ENCODE data around the gene TBX19.

TBX19 gene

DNA sequence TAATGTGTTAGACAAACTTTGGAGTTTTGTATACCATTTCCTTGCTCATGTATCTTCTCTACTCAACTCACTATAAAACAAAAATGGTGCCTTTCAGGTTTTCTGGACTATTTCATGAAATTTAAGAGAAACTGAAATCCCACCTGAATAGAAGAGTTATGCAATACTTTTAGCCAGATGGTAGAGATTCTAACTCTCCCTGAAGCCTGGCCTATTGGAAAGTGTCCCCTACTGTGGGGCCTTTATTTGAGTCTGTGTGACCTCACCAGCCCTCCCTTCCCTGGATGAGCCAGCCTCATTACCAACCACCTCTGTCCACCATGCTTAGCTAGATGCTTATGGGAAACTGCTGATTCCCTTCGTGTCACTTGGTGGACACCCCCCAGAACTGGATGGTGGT, 35.5 kb downstream of the TBX19 start (continued):
- TF ChIP-seq ZNF510 (tag by site-specific recombination; IDR thresholded peaks at IDR 0.05; ENCODE audit: insufficient replicate concordance) (no peak), TCF7L2 (IDR thresholded peaks at IDR 0.05; ENCODE audit: borderline replicate concordance, low read depth, low read length) (no peak), SCRT1 (tag by site-specific recombination; IDR thresholded peaks at IDR 0.05; ENCODE audit: borderline replicate concordance) (no peak), ZNF274 (IDR thresholded peaks at IDR 0.05; ENCODE audit: low read length) (no peak), ZNF274 (tag by site-specific recombination; IDR thresholded peaks at IDR 0.05; ENCODE audit: borderline replicate concordance) (no peak), PRDM1 (tag by site-specific recombination; IDR thresholded peaks at IDR 0.05) (no peak), ZNF701 (tag by site-specific recombination; IDR thresholded peaks at IDR 0.05) (no peak)
- TF ChIP-seq, protein P1, sequence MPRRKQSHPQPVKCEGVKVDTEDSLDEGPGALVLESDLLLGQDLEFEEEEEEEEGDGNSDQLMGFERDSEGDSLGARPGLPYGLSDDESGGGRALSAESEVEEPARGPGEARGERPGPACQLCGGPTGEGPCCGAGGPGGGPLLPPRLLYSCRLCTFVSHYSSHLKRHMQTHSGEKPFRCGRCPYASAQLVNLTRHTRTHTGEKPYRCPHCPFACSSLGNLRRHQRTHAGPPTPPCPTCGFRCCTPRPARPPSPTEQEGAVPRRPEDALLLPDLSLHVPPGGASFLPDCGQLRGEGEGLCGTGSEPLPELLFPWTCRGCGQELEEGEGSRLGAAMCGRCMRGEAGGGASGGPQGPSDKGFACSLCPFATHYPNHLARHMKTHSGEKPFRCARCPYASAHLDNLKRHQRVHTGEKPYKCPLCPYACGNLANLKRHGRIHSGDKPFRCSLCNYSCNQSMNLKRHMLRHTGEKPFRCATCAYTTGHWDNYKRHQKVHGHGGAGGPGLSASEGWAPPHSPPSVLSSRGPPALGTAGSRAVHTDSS (tag by site-specific recombination; IDR thresholded peaks at IDR 0.05), result no peak

DNA sequence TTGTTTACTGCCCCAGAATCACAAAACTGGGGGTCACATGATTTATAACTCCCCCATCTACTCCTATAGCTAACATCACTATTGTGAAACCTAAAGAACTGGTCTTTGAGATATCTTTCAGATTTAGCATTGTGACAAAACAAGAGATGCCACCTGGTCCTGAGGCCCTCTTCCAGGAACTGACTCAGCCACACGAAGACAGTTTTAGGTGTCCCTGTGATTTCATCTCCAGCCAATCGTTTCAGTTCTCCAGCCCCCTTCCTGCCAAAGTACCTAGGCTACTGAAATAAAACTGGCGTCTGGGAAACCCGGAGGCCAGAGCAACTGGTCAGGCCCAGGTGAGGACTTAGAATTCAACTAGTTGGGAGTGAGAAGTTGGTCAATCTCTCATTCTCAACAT, 36.6 kb downstream of the TBX19 start:
- Histone ChIP-seq H3K9me3 (ENCODE audit: control insufficient read depth, insufficient read depth, low read depth, low read length) (no peaks in the 10 kb centered on the region), H3K4me1 (ENCODE audit: control insufficient read depth, insufficient read depth, low read length) (no peaks in the 10 kb centered on the region), H3K36me3 (ENCODE audit: control insufficient read depth in 2 of 2, insufficient read depth in 1 of 2, low read length in 2 of 2) (no peaks in the 10 kb centered on the region), H3K27ac (ENCODE audit: extremely low read depth, low read depth, low read length) (no peak overlapping the region), H3K4me3 (ENCODE audit: low read depth, low read length) (no peak overlapping the region)
- POLR2A ChIA-PET, result no interaction called here
- TF ChIP-seq MYNN (tag by site-specific recombination; IDR thresholded peaks at IDR 0.05; ENCODE audit: borderline replicate concordance) (no peak), ZNF248 (tag by site-specific recombination; IDR thresholded peaks at IDR 0.05) (no peak)
- CTCF ChIA-PET, result interaction anchor here (0.7 kb wide), 1 partner anchor 174 kb away, joined by 3 read pairs; no protein-coding TSS in a partner anchor

DNA sequence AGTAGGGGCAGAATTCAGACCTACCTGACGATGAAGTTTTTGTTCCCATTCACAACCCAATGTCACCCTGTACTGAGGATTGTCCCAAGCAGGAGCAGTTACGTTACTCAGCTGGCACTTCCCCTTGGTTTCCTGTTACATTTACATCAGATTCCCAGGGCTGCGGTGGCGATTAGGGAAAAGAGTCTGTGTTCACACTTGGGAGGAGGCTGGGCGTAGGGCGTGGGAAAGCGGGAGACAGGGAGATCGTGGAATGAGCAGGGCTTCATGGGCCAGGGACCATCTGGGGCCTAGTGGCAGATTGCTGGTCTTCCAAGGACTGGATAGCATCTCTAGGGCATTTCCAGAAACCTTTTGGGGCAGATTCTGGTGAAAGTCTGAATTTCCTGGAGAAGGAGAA, 39.0 kb downstream of the TBX19 start:
- no peak overlapping the region for H3K27ac ChIP-seq (ENCODE audit: extremely low read depth, low read depth, low read length)
- TF ChIP-seq, protein P2, sequence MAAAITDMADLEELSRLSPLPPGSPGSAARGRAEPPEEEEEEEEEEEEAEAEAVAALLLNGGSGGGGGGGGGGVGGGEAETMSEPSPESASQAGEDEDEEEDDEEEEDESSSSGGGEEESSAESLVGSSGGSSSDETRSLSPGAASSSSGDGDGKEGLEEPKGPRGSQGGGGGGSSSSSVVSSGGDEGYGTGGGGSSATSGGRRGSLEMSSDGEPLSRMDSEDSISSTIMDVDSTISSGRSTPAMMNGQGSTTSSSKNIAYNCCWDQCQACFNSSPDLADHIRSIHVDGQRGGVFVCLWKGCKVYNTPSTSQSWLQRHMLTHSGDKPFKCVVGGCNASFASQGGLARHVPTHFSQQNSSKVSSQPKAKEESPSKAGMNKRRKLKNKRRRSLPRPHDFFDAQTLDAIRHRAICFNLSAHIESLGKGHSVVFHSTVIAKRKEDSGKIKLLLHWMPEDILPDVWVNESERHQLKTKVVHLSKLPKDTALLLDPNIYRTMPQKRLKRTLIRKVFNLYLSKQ (tag by site-specific recombination; IDR thresholded peaks at IDR 0.05; ENCODE audit: borderline replicate concordance), result no peak
- TF ChIP-seq, protein P3, sequence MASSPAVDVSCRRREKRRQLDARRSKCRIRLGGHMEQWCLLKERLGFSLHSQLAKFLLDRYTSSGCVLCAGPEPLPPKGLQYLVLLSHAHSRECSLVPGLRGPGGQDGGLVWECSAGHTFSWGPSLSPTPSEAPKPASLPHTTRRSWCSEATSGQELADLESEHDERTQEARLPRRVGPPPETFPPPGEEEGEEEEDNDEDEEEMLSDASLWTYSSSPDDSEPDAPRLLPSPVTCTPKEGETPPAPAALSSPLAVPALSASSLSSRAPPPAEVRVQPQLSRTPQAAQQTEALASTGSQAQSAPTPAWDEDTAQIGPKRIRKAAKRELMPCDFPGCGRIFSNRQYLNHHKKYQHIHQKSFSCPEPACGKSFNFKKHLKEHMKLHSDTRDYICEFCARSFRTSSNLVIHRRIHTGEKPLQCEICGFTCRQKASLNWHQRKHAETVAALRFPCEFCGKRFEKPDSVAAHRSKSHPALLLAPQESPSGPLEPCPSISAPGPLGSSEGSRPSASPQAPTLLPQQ (tag by site-specific recombination; IDR thresholded peaks at IDR 0.05), result no peak
- TF ChIP-seq ZNF501 (tag by site-specific recombination; IDR thresholded peaks at IDR 0.05), result no peak
- TF ChIP-seq, protein P4, sequence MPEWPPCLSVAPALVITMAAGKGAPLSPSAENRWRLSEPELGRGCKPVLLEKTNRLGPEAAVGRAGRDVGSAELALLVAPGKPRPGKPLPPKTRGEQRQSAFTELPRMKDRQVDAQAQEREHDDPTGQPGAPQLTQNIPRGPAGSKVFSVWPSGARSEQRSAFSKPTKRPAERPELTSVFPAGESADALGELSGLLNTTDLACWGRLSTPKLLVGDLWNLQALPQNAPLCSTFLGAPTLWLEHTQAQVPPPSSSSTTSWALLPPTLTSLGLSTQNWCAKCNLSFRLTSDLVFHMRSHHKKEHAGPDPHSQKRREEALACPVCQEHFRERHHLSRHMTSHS (tag by site-specific recombination; IDR thresholded peaks at IDR 0.05), result no peak
- TF ChIP-seq, protein P5, sequence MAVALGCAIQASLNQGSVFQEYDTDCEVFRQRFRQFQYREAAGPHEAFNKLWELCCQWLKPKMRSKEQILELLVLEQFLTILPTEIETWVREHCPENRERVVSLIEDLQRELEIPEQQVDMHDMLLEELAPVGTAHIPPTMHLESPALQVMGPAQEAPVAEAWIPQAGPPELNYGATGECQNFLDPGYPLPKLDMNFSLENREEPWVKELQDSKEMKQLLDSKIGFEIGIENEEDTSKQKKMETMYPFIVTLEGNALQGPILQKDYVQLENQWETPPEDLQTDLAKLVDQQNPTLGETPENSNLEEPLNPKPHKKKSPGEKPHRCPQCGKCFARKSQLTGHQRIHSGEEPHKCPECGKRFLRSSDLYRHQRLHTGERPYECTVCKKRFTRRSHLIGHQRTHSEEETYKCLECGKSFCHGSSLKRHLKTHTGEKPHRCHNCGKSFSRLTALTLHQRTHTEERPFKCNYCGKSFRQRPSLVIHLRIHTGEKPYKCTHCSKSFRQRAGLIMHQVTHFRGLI (tag by site-specific recombination; IDR thresholded peaks at IDR 0.05), result no peak
- TF ChIP-seq SALL2 (tag by site-specific recombination; IDR thresholded peaks at IDR 0.05; ENCODE audit: borderline replicate concordance), result no peak
- no peak for TF ChIP-seq OSR2 (tag by site-specific recombination; IDR thresholded peaks at IDR 0.05)
- no peak for TF ChIP-seq GLIS2 (tag by site-specific recombination; IDR thresholded peaks at IDR 0.05)
- no peaks in the 10 kb centered on the region for H3K9me3 ChIP-seq (ENCODE audit: control insufficient read depth, insufficient read depth, low read depth, low read length)
- no peaks in the 10 kb centered on the region for H3K36me3 ChIP-seq (ENCODE audit: control insufficient read depth in 2 of 2, insufficient read depth in 1 of 2, low read length in 2 of 2)
- ChIA-PET CTCF (interaction anchor here (0.8 to 1.3 kb wide), 4 partner anchors 23 to 1392 kb away, joined by 3 to 10 read pairs (median 8); no protein-coding TSS in a partner anchor), POLR2A (no interaction called here)
- no peaks in the 10 kb centered on the region for H3K4me1 ChIP-seq (ENCODE audit: control insufficient read depth, insufficient read depth, low read length)
- H3K4me3 ChIP-seq (ENCODE audit: low read depth, low read length), result no peak overlapping the region
